Activated CD8-positive, alpha-beta memory T cell treated with anti-CD3 and anti-CD28 coated beads, Interleukin-2, amount 50 U/mL, for 48 hours (primary cell): ENCODE measurements around the gene COL23A1.

Source experiments
- DNase-seq: peaks from one replicate; pipeline ENCODE4 v3.0.0-alpha.2; 2020

COL23A1 gene

DNA sequence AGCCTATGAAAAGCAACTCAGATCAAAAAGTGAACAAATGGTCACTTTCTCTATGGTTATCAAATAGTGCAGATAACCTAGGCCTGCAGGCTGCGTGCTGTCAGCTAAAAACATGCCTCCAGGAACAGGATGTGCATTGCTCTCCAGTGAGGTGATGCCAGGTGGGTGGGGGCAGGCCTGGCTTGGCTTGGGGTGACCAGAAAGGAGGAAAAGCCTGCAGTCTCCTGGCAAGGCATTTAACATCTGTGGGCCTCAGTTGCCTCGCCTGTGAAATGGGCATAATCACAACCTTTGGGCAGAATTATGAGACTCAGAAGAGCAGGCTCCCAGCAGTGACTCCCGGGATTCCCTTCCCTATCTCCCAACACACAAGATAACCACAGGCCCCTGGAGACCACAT lies 135.9 kb downstream of the COL23A1 start:
- DNase-seq = no peak

DNA sequence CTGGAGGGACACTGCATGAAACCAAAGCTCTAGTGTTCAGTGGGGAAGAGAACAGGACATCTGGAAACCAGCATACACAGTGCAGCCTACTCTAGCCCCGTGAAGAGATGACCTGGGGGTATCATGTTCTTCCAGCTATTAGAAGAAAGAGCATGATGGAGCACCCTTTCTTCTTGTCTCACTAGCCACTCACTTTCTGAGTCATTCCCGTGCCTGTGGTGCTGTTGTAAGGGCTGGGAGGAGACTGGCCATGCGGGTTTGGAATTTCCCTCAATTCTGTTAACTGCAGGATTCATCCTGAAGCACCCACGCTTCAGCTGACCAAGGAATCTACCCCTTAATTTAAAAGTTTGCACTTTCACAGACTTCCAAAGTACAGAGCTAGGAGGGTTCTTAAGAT lies 137.0 kb downstream of the COL23A1 start:
- DNase-seq = no peak

DNA sequence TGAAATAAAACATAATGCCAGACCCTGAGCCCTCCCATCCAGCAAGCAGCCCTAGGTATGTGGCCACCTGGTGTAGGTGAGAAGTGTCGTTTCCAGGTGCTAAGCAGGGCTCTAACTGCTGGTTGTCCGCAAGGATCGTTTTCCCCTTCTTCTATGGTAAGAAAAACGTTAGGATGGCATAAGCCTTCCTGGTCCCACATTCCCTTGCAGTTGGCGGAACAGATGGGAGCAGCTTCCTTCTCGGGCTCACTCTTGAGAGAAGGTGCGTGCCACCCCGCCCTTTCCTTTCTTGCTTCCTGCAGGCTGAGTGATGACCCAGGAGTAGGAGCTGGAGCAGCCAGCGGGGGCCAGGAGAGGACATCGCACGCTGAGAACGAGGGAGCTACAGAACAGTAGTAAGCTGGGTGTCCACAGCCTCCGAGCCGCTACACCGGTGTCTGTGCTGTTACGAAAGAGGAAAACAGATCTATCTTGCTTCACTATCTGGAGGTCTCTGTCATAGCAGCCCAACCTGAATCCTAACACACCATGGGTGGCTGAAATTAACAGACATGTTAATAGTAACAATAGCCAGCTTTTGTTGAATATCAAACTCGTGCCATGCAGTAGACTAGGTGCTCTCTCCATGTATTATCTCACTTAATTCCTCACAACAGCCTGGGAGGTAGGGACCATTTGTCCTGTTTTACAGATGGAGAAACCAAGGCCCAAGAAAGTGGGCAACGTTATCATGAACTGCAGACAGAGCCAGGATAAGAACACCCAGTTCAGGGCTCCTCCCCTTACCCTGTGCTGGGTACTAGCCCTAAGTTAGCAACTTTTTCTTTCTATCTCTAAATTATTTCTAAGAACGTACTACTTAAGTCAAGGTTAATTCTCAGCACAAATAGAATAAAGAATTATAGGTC lies 139.8 kb downstream of the COL23A1 start:
- DNase-seq = no peak

DNA sequence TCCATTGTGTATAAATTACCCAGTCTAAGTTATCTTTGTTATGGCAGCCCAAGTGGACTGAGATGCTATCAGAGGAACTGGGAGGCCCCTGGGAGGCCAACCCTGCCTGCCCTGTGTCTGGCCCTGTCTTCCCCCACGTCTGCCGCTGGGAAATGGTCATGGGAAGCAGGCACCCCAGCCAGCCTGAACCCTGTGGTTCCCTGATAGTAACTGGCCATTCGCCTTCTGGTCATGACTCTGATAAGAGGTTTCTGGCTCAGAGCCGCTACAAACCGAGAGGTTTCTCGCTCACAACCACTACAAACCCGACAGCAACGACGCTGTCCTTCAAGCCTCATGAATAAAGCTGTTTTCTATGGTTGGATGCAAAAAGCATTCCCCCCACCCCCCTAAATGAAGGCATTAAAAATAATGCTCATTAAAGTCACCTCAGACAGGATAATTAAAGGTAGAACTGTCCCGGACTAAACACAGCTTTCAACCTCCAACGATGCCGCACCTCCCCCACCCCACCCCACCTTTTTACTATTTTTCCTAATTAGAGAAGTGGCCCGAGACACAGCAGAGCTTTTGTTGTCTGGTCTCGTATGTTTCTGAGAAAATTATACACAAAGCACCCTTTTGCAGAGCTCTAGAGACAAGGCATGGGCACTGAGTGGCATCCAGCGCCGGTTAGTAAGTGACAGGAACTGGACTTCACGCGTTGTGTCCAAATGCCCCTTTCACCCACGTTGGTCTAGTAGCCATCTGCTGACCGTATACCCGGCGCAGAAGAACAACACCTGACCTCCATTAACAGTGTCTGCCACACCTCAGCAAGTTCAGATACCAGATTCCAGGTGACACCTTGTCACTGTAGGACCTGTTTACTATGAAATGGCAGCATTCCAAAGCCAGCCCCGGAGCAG lies 140.8 kb downstream of the COL23A1 start:
- DNase-seq = no peak

DNA sequence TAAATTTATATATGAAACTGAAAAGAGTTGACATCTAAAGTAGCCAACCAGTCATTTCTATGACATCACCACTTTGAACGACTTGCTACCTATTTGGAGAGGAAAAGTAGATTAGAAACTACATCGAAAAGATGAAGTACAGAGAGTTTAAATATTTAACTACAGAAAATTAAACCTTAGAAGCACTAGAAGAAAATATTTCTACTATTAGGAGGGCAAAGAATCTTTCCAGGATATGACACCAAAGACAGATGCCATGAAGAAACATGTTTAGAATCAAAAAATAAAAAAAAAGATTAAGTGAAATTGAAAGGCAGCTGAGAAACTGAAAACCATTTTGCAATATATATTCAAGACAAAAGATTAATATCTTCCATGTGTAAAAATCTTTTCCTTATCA lies 144.7 kb downstream of the COL23A1 start:
- no peak for DNase-seq

DNA sequence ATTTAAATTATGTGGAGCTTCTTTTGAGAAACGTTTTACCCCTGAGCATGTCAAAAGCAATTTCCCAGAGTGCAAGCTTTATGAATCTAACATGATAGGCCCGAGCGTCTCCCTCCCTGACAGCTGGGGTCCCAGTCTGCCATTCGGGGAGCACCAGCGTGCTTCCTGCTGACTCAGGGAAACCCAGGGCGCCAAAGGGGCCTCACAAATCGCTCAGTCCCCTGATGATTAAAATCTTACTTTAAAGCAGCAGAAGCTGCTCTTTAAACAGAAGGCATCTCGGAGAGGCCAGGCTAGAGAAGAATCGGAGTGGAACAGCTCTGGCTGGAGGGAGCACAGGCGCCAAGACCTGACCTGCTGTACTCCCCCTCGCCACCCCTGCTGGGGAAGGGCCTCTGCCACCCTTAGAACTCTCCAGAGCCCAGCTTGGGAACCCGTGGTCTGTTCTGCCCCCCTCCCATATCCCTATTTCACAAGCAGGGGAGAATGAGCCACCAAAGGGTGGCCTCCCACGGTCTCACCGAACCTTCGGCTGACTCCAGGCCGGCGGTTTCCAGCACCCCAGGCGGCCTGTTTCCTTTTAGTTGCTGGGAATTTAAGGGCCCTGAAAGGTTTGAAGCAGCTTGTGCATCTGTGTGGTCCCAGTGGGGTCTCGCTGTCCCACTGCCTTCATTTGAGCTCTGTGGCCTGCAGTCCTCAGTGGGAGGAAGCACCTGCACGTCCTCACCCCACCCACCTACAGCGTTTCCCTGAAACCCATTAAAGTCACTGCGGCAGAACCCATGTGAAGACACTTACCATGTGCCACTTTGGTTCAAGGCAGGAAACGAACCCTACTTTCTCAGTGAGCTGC lies 147.6 kb downstream of the COL23A1 start:
- no peak for DNase-seq

DNA sequence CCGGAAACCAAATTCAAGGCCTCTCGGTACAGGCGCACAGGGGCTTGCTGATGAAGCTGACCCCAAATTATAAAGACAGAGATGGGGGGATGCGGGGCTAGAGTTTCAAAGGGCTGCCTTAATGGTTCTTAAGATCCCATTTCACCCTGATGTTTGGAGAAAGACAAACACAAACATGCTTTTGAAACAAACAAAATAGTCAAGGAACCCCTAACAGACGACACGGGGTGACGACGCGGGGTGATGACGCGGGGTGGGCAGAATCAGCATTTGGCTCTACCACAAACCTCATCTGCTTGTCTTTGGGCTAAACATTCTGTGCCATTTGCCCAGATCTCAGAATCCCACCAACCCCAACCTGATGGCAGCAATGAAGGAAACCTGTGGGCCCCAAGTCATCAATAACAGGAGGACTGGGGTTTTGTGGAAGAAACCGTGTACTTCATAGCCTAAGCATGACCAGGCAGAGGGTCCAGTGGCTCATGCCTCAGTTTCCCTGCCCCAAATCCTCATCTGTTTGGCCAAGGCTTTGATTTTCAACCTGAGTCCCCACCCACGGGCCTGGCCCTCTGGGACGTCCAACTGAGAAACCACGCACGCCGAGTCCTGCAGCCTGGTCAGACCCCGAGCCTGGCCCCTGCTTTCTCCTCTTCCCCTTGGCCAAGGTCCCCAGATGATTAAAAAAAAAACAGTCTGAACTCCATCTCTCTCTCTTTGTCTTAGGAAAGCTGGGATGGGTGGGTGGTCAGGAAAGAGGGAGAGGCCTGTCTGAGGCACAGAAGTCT lies 148.5 kb downstream of the COL23A1 start:
- DNase-seq = no peak

DNA sequence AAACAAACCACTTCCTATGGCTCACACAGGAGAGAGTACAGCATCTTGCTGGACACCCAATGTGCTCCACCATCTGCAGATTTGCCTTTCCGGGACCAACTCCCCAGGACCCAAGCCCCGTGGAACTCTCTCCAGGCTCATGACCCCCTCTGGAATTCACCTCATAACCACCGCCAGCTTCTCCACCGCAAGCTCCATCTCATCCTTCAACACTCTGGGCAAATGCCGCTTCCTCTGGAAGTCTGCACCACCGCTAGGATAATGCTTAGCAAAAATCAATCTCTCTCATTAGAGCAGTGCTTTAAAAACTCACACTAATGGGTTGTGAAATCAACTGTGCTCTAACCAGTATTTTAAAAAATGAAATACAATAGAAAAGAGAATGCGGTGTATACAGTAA lies 150.0 kb downstream of the COL23A1 start:
- no peak for DNase-seq

DNA sequence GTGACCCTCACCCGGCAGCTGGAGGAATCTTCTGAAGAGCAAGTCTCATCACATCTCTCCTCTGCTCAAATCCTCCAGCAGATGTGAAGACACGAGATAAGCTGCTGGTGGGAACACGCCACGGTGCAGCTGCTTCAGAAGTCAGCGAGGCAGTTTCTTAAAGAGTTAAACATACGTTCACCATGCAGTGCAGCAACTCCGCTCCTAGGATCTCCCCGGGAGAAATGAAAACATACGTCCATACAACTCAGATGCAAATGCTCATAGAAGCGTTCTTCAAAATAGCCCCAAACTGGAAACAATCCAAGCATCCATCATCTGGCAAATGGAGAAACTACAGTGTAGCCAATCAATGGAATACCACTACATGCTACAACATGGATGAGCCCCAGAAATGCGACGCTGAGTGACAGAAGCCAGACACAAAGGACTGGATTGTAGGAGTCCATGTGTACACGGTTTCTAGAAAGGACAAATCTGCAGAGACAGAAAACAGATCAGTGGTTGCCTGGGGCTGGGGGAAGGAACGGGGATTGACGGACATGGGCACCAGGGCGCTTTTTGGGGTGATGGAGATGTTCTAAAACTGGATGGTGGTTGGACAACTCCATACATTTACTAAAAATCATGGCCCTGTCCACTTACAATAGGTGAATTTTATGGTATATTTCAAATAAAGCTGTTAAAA lies 150.6 kb downstream of the COL23A1 start:
- no peak for DNase-seq

DNA sequence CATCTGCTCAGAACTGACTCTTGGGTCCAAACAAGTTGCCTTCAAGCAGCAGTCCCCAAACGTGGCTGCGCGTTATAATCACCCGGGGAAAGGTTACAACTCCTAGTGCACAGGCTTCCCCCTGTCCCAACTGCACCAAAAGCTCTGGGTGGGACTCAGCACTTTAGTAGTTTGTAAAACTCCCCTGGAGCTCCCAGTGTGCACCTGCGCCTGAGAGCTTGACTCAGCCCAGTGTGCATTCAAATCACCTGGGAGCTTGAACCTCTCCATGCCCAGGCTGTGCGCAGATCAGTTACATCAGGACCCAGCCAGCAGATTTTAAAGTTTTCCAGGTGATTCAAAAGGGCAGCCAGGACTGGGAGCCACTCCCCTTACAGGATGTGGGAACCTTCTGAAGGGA lies 151.4 kb downstream of the COL23A1 start:
- no peak for DNase-seq

DNA sequence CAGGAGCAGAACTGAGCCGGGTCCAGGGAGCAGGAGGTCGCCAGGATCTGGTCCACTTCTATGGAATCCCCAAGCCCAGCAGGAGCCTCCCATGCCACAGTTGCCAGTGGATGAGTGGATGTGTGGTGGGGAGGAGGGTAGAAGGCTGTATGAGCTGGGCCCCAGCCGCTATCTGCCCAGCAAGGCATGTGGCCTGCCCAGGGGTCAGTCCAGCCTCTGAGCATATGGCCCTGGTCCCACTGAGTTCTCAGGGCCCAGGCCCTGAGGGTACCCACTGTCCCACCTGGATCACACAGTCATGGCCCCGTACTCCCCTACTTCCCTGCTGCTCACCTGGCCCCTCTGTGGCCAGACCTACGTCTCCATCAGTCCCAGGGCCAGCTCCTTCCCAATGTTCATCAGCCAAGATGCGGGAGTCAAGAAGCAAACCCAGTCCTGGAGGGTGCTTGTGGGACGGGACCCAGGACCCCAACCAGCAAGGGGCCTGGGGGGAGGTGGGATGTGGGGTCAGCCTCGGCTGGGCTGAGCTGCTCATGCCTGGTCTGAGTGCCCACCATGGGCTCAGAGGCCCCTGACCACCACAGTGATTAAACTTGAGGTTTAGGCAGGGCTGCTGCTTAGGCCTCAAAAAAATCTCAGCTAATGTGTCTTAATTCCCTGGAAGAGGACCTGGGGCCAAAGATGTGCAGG lies 152.7 kb downstream of the COL23A1 start:
- no peak for DNase-seq

DNA sequence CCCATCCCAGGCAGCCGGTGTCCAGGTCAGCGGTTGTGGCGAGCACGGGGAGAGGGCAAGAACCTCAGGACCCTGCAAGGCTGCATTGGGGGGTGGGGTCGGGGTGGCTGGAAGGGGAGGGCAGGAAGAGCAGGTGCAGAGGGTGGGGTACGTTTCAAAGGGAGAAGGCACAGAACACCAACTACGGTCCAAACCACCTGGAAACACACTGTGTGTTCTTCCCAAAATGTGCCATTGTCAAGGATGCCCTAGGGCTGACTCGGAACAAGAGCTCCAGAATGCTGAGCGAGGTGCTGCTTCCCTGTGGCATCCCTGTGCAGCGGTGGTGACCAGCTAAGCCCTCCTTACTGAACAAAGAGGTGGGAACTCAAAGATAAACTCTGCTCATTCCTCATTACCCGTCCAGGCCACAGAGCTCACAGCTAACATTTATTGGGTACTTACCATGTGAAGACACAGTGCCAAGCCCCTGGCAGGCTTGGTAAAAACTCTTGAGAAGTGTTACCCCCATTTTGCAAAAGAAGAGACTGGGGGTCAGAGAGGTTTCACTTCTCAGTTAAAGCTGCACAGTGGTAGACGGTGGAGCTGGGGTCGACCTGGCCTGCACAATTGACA lies 153.8 kb downstream of the COL23A1 start:
- peak; percentile 15 for DNase-seq

DNA sequence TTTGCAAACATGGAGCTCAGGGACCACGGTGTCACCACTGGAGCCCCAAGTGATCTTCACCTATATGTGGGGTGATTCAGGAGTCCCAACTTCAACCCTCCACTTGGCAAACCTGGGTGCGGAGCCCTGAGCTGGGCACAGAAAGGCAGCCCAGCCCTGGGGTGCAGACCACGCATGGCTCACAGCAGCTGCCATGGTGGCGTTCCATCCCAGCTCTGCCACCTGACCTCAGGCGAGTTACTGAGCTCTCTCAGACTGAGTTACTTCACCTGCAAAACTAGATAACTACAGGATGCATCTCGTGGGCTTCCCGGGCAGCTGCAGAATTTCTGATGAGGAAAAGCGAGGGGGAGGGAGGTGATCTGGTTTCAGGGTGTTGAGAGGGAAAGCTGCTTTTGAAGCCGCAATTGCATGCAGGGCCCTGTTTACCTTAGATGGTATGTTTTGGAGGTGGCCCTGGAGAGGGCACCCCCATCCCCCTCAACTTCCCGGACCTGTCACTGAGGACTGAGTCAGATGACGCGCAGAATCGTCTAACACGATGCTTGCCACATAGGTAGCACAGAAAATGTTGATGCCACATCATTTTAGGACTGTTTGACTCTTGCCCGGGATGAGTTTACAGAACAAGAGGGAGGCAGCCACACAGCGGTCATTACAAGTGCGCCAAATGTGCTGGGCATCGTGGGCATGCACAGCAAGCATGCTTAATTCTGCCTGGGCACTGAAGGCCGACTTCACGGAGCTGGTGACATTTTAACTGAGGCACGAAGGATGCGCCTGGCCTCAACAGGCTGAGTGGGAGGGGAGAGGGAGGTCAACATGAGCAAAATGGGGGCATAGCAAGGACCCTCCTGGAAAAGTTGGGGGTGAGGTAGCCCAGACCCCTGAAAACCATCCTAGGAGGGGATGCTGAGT lies 154.6 kb downstream of the COL23A1 start:
- peak; percentile 20 for DNase-seq

DNA sequence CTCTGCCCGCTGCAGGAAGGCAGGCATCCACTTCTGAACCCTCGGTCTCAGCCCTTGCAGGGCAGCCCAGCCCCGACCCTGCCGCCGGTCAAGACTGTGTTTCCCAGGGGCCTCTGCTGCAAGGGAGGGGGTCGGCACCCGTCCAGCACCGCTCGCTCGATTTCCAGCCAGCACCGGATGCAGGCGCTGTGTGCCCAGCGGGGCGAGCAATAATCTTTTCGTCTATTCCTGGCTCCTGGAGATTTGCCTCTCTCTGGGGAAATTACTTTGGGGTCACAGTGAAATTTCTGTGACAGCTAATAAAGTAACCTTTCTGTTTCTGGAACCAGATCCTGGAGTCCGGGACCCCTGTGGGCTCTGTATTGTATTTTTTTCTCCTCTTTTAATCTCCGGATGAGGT lies 155.3 kb downstream of the COL23A1 start:
- DNase-seq = no peak

DNA sequence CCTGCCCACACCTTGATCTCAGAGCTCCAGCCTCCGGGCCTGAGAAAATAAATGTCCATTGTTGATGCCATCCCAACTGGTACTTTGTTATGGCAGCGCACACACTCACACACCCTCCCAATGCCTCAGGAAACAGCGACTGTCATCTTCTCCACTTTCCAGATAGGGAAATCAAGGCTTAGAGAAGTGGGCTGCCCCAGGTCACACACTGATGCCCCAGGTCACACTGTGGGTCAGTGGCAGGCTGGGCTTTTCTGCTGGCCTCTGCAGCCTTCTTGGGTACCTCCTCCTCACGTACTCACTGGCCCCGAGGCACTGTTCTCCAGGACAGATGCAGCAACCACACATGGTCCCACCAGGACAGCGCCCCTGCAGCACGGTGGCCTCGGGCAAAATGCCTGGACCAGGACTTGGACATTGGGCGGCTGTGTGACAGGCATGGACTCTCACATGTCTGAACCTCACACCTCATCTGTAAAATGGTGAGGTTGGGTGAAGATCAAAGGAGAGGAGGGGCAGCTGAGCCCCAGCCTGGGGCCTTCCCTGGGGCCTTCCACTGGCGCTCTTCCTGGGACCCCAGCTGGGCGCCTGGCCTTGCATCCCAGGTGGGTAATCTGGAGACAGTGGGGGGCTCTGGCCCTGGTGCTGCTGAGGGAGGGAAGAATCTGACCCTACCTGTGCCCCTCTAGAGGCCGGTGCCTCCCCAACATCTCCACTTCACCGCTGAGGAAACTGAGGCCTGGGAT lies 156.0 kb downstream of the COL23A1 start:
- DNase-seq = peak; percentile 40

DNA sequence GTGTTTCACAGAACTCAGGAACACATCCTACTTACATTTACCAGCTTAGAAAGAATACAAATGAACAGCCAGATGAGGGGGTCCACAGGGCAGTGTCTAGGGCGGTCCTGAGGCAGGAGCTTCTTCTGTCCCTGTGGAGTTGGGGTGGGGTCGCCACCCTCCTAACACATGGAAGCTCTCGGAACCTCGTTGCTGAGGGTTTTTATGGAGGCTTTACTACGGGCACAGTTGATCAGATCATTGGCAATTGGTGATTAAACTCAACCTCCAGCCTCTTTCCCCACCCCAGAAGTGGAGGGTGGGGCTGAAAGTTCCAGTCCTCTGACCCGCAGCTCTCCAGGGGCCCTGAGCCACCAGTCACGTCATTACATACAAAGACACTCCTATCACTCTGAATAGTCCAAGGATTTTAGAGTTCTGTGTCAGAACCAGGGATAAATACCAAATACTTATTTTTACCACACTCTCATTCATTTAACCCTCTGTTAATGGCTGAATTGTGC lies 156.9 kb downstream of the COL23A1 start:
- peak; percentile 26 for DNase-seq

DNA sequence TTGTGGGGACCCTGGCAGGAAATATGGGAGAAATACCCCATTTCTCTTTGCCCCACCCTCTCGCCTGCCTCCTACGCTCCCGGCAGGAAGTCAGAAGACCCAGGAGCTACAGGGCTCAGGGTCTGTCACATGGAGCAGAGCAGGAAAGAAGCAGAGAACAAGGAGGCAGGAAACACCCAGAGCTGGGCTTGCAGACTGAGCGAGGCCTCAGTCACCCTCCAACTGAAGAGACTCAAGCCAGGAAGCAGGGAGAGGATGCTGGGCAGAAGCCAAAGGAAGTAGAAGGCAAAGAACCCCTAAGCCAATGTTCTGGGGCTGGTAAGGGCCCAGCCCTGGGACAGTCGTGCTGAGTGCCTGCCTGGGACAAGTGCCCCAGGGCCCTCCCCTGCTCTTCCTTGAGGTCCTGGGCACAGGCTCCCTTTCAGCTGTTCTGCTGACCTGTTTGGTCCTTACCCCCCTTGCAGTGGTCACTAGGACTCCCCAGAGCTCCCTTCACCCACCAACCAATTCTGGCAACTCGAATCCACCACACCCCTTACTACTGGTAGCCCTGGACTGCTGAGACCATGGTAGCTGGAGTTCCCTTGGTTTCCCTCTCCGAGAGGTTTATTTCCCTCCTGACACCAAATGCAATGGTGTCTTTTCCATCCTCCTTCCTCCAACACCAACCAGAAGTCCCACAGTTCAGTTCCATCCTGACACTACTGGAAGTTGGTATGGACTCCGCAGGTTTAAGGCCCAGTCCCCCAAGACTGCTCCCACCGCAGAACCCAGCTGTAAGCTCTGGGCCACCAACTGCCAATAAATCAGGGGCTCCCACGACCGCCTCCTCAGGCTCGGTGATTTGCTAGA lies 157.5 kb downstream of the COL23A1 start:
- peak; percentile 13 for DNase-seq
